Measurements from ENCODE around the gene SMIM34.
A peak's percentile ranks its signal among the peaks of the same experiment; 100 is the strongest.
"Not testable (repeated sequence)": the region's sequence is repeated elsewhere in the genome, so short reads cannot be mapped to it uniquely, and the experiment has no call there.

SMIM34 gene

DNA sequence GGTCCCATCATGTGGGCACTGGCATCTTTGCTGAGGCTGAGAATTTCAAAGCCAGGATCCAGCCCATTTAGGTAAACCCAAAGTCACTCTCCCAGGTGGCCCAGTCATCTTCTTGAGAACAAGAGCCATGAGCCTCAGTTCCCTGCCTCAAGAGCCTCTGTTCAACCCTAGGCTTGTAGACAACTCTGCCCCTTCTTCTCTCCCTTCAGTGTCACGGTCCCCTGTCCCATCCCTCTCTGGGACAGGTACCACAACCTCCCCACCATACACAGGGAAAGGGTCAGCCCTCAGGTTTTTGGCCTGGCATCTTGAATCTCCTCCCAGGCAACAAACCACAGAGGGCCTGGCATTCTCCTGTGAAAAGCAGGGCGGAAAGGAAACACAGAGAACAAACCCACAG lies 18.1 kb downstream of the SMIM34 start:
- DNase-seq; H3K27ac Mint-ChIP-seq; H3K27me3 Mint-ChIP-seq; H3K36me3 Mint-ChIP-seq (ENCODE audit: insufficient read depth); H3K4me1 Mint-ChIP-seq (ENCODE audit: low read depth in 2 of 2); H3K9me3 Mint-ChIP-seq; H3K4me3 Mint-ChIP-seq: not testable (repeated sequence)
- ATAC-seq (replicated peaks): peak; percentile 54

DNA sequence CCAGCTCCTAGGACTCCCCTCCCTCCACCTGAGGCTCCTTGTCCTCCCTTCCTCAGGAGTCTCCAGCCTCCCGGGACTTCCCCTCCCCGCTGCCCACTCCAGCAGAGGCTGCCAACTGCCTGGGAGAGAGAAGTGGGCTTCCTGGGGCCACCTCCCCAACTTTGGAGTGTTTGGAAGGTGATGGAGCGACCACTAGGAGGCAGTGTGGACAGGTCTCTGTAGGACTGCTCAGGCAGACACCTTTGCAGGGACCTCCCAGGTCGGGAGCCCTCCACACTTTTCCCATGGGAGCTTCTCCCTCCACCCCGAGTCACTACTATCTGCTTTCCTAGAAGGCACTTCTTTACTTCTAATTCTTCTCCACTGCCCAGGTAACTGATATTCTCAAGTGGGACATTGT lies 19.0 kb downstream of the SMIM34 start:
- DNase-seq; H3K4me1 Mint-ChIP-seq (ENCODE audit: low read depth in 2 of 2); H3K27ac Mint-ChIP-seq; H3K4me3 Mint-ChIP-seq; H3K27me3 Mint-ChIP-seq; ATAC-seq (replicated peaks); H3K9me3 Mint-ChIP-seq; H3K36me3 Mint-ChIP-seq (ENCODE audit: insufficient read depth): not testable (repeated sequence)

DNA sequence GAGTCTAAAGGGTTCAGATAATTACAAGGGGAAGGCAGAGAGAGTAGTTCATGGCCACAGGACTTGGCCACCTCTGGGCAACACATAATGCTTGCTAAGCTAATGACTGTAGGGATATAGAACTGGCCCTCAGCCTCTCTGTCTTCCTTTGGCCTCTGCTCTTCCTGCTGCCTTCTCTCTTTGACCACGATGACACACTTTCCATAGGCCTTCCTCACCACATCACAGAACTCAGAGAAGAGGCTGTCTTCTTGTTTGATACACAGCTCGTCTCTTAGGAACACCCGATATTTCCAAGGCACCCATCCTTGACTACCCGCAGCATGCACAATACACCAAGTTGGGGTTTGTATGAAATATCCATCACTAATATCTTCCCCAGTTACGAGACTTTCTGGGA lies 23.2 kb downstream of the SMIM34 start:
- not testable (repeated sequence) for H3K4me1 Mint-ChIP-seq (ENCODE audit: low read depth in 2 of 2); H3K27ac Mint-ChIP-seq; H3K27me3 Mint-ChIP-seq; H3K4me3 Mint-ChIP-seq; ATAC-seq (replicated peaks); H3K9me3 Mint-ChIP-seq; DNase-seq; H3K36me3 Mint-ChIP-seq (ENCODE audit: insufficient read depth)

DNA sequence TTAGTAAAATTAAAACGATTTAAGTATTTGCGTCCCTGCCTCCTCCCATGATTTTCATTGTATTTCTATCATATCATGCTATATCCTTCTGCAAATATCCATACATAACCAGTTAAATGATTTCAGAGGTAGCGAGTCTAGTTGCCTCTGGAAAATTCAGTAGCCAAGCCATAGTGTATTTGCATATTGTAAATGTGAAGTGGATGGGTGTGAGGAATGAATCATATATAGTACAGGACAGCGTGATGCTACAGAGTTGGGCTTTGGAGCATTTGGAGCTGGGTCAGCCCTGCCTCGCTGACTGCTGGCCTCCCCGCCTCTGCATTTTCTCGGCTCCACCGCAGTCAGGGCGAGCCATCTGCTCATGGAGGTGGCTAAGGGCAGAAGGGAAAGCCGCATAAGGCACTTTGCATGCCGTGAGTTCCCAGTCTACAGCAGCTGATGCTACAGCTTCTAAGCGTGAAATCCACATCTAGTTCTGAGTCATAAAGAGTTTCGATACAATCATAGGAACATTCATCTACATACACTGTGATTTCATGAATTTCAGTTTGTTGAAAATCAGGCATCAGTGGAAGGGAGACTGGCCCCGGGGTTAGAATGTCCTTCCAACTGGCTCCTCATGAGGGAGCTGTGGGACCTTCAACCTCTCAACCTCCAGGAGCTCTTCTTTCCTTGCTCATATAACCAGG lies 39.9 kb downstream of the SMIM34 start:
- not testable (repeated sequence) for H3K4me3 Mint-ChIP-seq; H3K27me3 Mint-ChIP-seq; H3K4me1 Mint-ChIP-seq (ENCODE audit: low read depth in 2 of 2); H3K9me3 Mint-ChIP-seq; ATAC-seq (replicated peaks); H3K27ac Mint-ChIP-seq; DNase-seq; H3K36me3 Mint-ChIP-seq (ENCODE audit: insufficient read depth)

DNA sequence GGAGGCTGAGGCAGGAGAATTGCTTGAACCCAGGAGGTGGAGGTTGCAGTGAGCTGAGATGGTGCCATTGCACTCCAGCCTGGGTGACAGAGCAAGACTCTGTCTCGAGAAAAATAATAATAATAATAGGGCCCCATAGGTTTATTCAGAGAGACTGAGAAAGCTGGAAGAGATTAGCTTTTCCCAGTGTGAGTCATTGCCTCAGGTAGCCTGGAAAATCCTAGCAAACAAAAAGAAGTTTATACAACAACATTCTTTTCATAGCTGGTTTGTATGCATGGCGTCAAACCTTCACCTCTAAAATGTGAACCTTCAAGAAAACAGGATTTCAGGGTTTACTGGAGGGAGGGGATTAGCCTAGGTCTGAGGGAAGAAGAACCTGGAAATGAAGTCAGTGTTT lies 40.6 kb downstream of the SMIM34 start:
- H3K9me3 Mint-ChIP-seq; H3K4me1 Mint-ChIP-seq (ENCODE audit: low read depth in 2 of 2); DNase-seq; H3K27me3 Mint-ChIP-seq; ATAC-seq (replicated peaks); H3K4me3 Mint-ChIP-seq; H3K36me3 Mint-ChIP-seq (ENCODE audit: insufficient read depth); H3K27ac Mint-ChIP-seq: not testable (repeated sequence)

DNA sequence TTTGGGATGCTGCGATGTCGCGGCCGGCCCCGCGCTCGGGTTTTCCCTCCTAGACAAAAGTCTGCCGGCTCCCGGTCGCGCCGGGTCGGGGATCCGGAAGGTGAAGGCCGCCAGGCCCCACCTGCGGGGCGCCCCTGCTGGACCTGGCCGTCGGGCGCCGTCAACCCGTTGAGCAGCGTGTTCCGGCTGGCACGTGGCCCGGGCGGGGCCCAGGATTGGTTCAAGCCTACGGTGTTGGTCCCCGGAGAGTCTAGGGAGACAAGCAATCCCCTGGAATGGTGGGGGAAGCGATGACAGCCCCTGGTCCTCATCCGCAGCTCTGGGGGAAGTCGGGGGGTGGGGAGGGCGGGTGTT lies 48.2 kb downstream of the SMIM34 start:
- H3K27ac Mint-ChIP-seq; H3K4me3 Mint-ChIP-seq; H3K36me3 Mint-ChIP-seq (ENCODE audit: insufficient read depth); H3K9me3 Mint-ChIP-seq; H3K4me1 Mint-ChIP-seq (ENCODE audit: low read depth in 2 of 2); H3K27me3 Mint-ChIP-seq; DNase-seq: not testable (repeated sequence)
- peak; percentile 76 for ATAC-seq (replicated peaks)

DNA sequence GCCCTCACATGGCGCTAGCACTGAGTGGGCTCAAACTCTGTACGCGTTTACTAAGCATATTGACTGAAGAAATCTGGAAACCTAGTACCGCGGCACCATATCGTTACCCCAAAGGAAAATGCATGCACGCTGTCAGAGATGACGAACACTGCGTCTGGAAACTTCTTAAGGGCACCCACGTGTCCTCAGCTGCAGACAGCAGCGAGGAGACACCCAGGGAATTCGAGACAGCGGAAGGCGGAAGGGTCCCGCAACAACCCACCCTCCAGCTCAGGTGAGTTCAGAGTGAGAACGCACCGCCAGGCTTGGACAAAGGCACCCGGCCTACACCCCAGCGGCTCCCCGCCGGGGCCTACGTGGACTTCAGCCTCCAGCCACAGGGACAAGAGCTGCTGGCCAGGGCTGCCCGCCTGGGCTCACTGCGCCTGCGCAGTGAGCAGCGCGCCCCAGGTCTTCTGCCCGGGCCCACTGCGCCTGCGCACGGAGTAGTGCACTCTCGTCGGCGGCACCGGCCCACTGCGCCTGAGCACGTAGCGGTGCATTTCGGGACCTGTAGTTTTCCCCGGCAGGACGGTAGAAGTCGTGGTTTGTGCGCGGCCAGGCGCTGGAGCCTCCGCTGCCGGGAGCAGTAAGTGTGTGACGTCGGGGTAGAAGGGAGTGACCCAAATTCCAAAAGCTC lies 48.7 kb downstream of the SMIM34 start, which contains the start of gene SMIM11:
SMIM11 (plus strand) TSS at position 568 of the 679 bp plus-strand sequence. CDS start 3,998 bp downstream, outside the sequence.
- not testable (repeated sequence) for H3K9me3 Mint-ChIP-seq; H3K36me3 Mint-ChIP-seq (ENCODE audit: insufficient read depth); H3K4me1 Mint-ChIP-seq (ENCODE audit: low read depth in 2 of 2); H3K27ac Mint-ChIP-seq; DNase-seq; H3K4me3 Mint-ChIP-seq
- peak; percentile 96 for ATAC-seq (replicated peaks)
- H3K27me3 Mint-ChIP-seq: peaks cover 13 to 14% of the 10 kb centered on the region in 2 donors

DNA sequence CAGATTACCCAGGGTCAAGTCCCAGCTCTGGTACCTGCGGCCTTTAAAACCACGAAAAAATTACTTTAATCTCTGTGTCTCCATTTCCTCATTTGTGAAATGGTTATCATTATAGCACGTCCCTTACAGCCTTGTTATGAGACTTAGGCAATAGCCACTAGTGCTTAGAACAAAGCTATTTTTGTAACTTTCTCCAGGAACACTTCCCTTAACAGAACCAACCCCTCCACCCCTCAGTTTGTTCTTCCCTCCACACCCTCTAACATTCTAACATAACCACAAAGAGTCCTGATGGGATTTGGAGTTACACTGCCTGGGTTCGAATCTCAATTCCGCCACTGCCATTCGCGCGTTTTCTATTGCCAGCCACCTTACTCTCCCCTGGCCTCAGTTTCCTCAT lies 49.3 kb downstream of the SMIM34 start:
- not testable (repeated sequence) for H3K4me3 Mint-ChIP-seq; DNase-seq; H3K9me3 Mint-ChIP-seq; ATAC-seq (replicated peaks); H3K36me3 Mint-ChIP-seq (ENCODE audit: insufficient read depth); H3K27ac Mint-ChIP-seq; H3K4me1 Mint-ChIP-seq (ENCODE audit: low read depth in 2 of 2)
- peaks cover 18 to 19% of the 10 kb centered on the region in 2 donors for H3K27me3 Mint-ChIP-seq

DNA sequence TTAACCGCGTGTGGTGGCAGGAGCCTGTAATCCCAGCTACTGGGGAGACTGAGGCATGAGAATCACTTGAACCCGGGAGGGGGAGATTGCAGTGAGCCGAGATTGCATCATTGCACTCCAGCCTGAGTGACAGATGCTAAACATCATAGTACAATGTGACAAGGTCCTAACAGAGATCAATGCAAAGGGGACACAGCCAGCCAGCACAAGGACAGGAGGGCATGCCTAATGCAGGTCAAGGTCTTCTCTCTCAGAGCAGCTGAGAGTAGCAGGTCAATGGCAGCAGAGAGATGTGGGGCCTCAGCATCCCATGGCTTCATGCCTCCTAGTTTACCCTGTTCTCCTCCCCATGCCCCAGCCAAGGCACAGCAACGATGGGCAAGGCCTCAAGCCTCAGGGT lies 51.4 kb downstream of the SMIM34 start:
- Mint-ChIP-seq H3K27ac (no peak overlapping the region), H3K4me3 (no peak overlapping the region), H3K36me3 (ENCODE audit: insufficient read depth) (no peaks in the 10 kb centered on the region), H3K4me1 (ENCODE audit: low read depth in 2 of 2) (no peaks in the 10 kb centered on the region), H3K9me3 (no peaks in the 10 kb centered on the region), H3K27me3 (peaks cover 28 to 32% of the 10 kb centered on the region in 2 donors)
- no peak for DNase-seq
- ATAC-seq (replicated peaks): no peak

DNA sequence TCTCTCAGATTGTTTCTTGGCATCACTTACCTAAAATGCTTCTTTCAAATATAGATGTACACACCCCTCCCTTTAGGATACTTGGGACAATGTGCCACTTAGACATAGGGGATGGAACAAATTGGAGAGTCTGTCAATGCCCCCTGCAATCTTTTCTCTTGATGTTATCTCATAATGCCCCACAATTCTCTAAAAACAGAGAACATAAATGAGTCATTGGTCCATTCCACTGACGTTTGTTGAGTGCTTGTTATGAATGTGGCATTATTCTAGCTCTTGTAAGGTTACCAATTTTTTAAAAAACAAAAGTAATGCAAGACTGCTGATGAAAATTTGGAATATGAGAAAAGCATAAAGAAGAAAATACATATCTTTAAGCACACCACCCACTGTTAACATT lies 54.0 kb downstream of the SMIM34 start:
- no peaks in the 10 kb centered on the region for H3K36me3 Mint-ChIP-seq (ENCODE audit: insufficient read depth)
- no peak overlapping the region for H3K27ac Mint-ChIP-seq
- H3K27me3 Mint-ChIP-seq: peaks cover 28 to 32% of the 10 kb centered on the region in 2 donors
- DNase-seq: no peak
- H3K4me1 Mint-ChIP-seq (ENCODE audit: low read depth in 2 of 2): no peaks in the 10 kb centered on the region
- no peak for ATAC-seq (replicated peaks)
- H3K9me3 Mint-ChIP-seq: no peaks in the 10 kb centered on the region
- no peak overlapping the region for H3K4me3 Mint-ChIP-seq
